MM.1S (cell line): Measurements from ENCODE around the gene PLCB4.

Experiments
- DNase-seq: peaks from one replicate; pipeline ENCODE4 v3.0.0-alpha.2; 2015
- H2AFZ ChIP-seq: fragments of 300-600 bp; sonication (generic); 2 replicates; pipeline ENCODE4 v1.6.0; 2016; ENCODE audit warnings: antibody characterized with exemption, low read length
- H3F3A ChIP-seq: fragments of 300-600 bp; sonication (generic); 2 replicates; pipeline ENCODE4 v1.6.1; 2016; ENCODE audit warnings: mild to moderate bottlenecking, antibody characterized with exemption, low read length, moderate library complexity, mixed read lengths; ENCODE audit not compliant: insufficient read depth
- H3K27ac ChIP-seq: fragments of 300-600 bp; sonication (generic); 2 replicates; pipeline ENCODE4 v1.5.1; 2016; ENCODE audit warnings: mild to moderate bottlenecking, low read length
- H3K27me3 ChIP-seq: fragments of 300-600 bp; sonication (generic); replicated peaks from 2 replicates; pipeline ENCODE4 v1.6.0; 2016; ENCODE audit warnings: low read length; ENCODE audit not compliant: insufficient read depth
- H3K36me3 ChIP-seq: fragments of 300-600 bp; sonication (generic); replicated peaks from 2 replicates; pipeline ENCODE4 v1.6.1; 2016; ENCODE audit warnings: mild to moderate bottlenecking, low read length, mixed read lengths; ENCODE audit not compliant: insufficient read depth
- H3K4me1 ChIP-seq: fragments of 300-600 bp; sonication (generic); 2 replicates; pipeline ENCODE4 v1.6.1; 2016; ENCODE audit warnings: low read length, mixed read lengths
- H3K4me2 ChIP-seq: fragments of 300-600 bp; sonication (generic); 2 replicates; pipeline ENCODE4 v1.6.0; 2016; ENCODE audit warnings: low read depth, low read length
- H3K4me3 ChIP-seq: fragments of 300-600 bp; sonication (generic); 2 replicates; pipeline ENCODE4 v1.5.1; 2016; ENCODE audit warnings: low read length, mixed read lengths
- H3K79me2 ChIP-seq: fragments of 300-600 bp; sonication (generic); 2 replicates; pipeline ENCODE4 v1.6.1; 2016; ENCODE audit warnings: mixed run types, low read length, mixed read lengths
- H3K9ac ChIP-seq: fragments of 300-600 bp; sonication (generic); 2 replicates; pipeline ENCODE4 v1.6.1; 2016; ENCODE audit warnings: low read length, mixed read lengths
- H3K9me2 ChIP-seq: fragments of 300-600 bp; sonication (generic); replicated peaks from 2 replicates; pipeline ENCODE4 v1.6.1; 2016; ENCODE audit warnings: mild to moderate bottlenecking, low read length, mixed read lengths; ENCODE audit not compliant: insufficient read depth
- H3K9me3 ChIP-seq: fragments of 300-600 bp; sonication (generic); replicated peaks from 2 replicates; pipeline ENCODE4 v1.6.1; 2016; ENCODE audit warnings: mild to moderate bottlenecking, low read length, mixed read lengths; ENCODE audit not compliant: insufficient read depth
- H4K20me1 ChIP-seq: fragments of 300-600 bp; sonication (generic); 2 replicates; pipeline ENCODE4 v1.6.1; 2016; ENCODE audit warnings: mild to moderate bottlenecking, low read length, moderate library complexity, mixed read lengths; ENCODE audit not compliant: insufficient read depth
- CTCF ChIP-seq: fragments of 300-600 bp; sonication (generic); IDR thresholded peaks from 2 replicates; pipeline ENCODE4 v1.5.1; 2016; ENCODE audit warnings: antibody characterized with exemption, low read length, mixed read lengths
- EZH2 ChIP-seq: fragments of 300-600 bp; sonication (generic); optimal IDR thresholded peaks from 2 replicates; pipeline ENCODE3; 2017; ENCODE audit warnings: low read depth, mild to moderate bottlenecking, antibody characterized with exemption, low read length, mixed read lengths
- EZH2phosphoT487 ChIP-seq: fragments of 300-600 bp; sonication (generic); IDR thresholded peaks from 2 replicates; pipeline ENCODE4 v1.6.1; 2018; ENCODE audit warnings: antibody characterized with exemption, low read length

Gene PLCB4

GRCh38 chr20:9408422-9409300 lies 339.8 kb downstream of the PLCB4 start:
- Histone ChIP-seq H3K4me1 (peaks cover 46% of the 10 kb centered on the region), H4K20me1 (no peaks in the 10 kb centered on the region), H3K4me3 (no peak overlapping the region), H3F3A (peaks cover 24% of the 10 kb centered on the region), H3K79me2 (no peaks in the 10 kb centered on the region), H3K27ac (no peak overlapping the region), H2AFZ (no peak overlapping the region), H3K36me3 (no peaks in the 10 kb centered on the region), H3K27me3 (no peaks in the 10 kb centered on the region), H3K9ac (no peak overlapping the region), H3K4me2 (no peak overlapping the region), H3K9me2 (no peaks in the 10 kb centered on the region), H3K9me3 (no peaks in the 10 kb centered on the region)
- no peak for DNase-seq
- TF ChIP-seq EZH2phosphoT487: no peak
- no peak for TF ChIP-seq CTCF
- TF ChIP-seq EZH2: no peak

GRCh38 chr20:9409352-9409751 lies 340.5 kb downstream of the PLCB4 start:
- H2AFZ ChIP-seq: no peak overlapping the region
- H3K4me3 ChIP-seq: no peak overlapping the region
- H3K9ac ChIP-seq: no peak overlapping the region
- peaks cover 44% of the 10 kb centered on the region for H3K4me1 ChIP-seq
- H3K9me2 ChIP-seq: no peaks in the 10 kb centered on the region
- no peak for TF ChIP-seq EZH2phosphoT487
- TF ChIP-seq EZH2: no peak
- no peak for TF ChIP-seq CTCF
- H3K36me3 ChIP-seq: no peaks in the 10 kb centered on the region
- no peaks in the 10 kb centered on the region for H3K79me2 ChIP-seq
- peaks cover 24% of the 10 kb centered on the region for H3F3A ChIP-seq
- no peaks in the 10 kb centered on the region for H3K9me3 ChIP-seq
- no peak overlapping the region for H3K27ac ChIP-seq
- no peak overlapping the region for H3K4me2 ChIP-seq
- no peak for DNase-seq
- no peaks in the 10 kb centered on the region for H4K20me1 ChIP-seq
- no peaks in the 10 kb centered on the region for H3K27me3 ChIP-seq

- no peak for DNase-seq
- Histone ChIP-seq H3K9me3 (no peaks in the 10 kb centered on the region), H4K20me1 (no peaks in the 10 kb centered on the region), H3K27me3 (no peaks in the 10 kb centered on the region), H3K4me1 (peaks cover 44% of the 10 kb centered on the region), H3F3A (peaks cover 24% of the 10 kb centered on the region), H3K79me2 (no peaks in the 10 kb centered on the region), H2AFZ (no peak overlapping the region), H3K9ac (no peak overlapping the region), H3K4me2 (no peak overlapping the region), H3K27ac (no peak overlapping the region), H3K9me2 (no peaks in the 10 kb centered on the region), H3K4me3 (no peak overlapping the region), H3K36me3 (no peaks in the 10 kb centered on the region)
- TF ChIP-seq EZH2phosphoT487 (no peak), EZH2 (no peak), CTCF (no peak)
Observed at GRCh38 chr20:9409981-9410380, 341.1 kb downstream of the PLCB4 start.
